B cell (primary cell): ENCODE results near the gene BLCAP. TPM values are rescaled to one million over a fixed set of nuclear protein-coding genes. Genes with fewer than 3 reads are reported as not detected.

ENCODE experiments used
- ATAC-seq: fragments of 200-7000 bp; cut with Tn5 transposase; one replicate; pipeline ENCODE4 v1.10.0; 2021; ENCODE audit warnings: low read depth, mild to moderate bottlenecking, moderate number of reproducible peaks, moderate library complexity
- CTCF ChIA-PET: fragments of 350-600 bp; sonication (Branson Sonifier 250); formaldehyde crosslinking; loops from one replicate; lab custom pipeline; 2021; ENCODE audit warnings: antibody characterized with exemption, inconsistent platforms; lab: Charles Lee
- POLR2A ChIA-PET: fragments of 350-600 bp; sonication (Branson Sonifier 250); formaldehyde crosslinking; loops from one replicate; lab custom pipeline; 2021; ENCODE audit warnings: antibody characterized with exemption; lab: Charles Lee
- DNase-seq: peaks from one replicate; pipeline ENCODE4 v3.0.0; 2013
- H2AFZ ChIP-seq: 2 replicates; pipeline ENCODE4 v1.6.1; 2012; ENCODE audit warnings: mild to moderate bottlenecking, low read depth, low read length; ENCODE audit not compliant: insufficient read depth, poor library complexity, severe bottlenecking
- H3K27ac ChIP-seq, 2 donors: 1 replicate in 1 of 2; 2 replicates in 1 of 2; pipeline ENCODE4 v1.5.1; 2012 to 2013; ENCODE audit warnings: low read length in 2 of 2, mild to moderate bottlenecking in 2 of 2, moderate library complexity in 1 of 2
- H3K27me3 ChIP-seq, 4 experiments: fragments of 200-600 bp in 1 of 4; sonication (generic) in 1 of 4; replicated peaks in 1 of 4; 1 replicate in 2 of 4; 2 replicates in 2 of 4; pipeline versions ENCODE4 v1.6.1 to v1.7.0; 2013 to 2016; ENCODE audit warnings: low read length in 3 of 4, mild to moderate bottlenecking in 2 of 4, mixed read lengths in 1 of 4, moderate library complexity in 1 of 4; ENCODE audit not compliant: insufficient read depth in 4 of 4, control insufficient read depth in 3 of 4; ENCODE audit errors: control extremely low read depth in 1 of 4
- H3K36me3 ChIP-seq, 2 experiments: replicated peaks in 1 of 2; 1 replicate in 1 of 2; 2 replicates in 1 of 2; pipeline versions ENCODE4 v1.6.1 to v1.7.1; 2013; ENCODE audit warnings: low read length in 1 of 2; ENCODE audit not compliant: insufficient read depth in 2 of 2, control insufficient read depth in 1 of 2; ENCODE audit errors: control extremely low read depth in 1 of 2, extremely low read depth in 1 of 2
- H3K4me1 ChIP-seq, 2 donors: fragments of 200-600 bp in 1 of 2; sonication (generic) in 1 of 2; 1 replicate in 1 of 2; 2 replicates in 1 of 2; pipeline versions ENCODE4 v1.5.1 to v1.6.1; 2013 to 2017; ENCODE audit warnings: low read length in 2 of 2; ENCODE audit not compliant: control insufficient read depth in 2 of 2, insufficient read depth in 2 of 2
- H3K4me2 ChIP-seq: replicated peaks from 2 replicates; pipeline ENCODE3; 2012; ENCODE audit warnings: mild to moderate bottlenecking, low read depth, low read length; ENCODE audit not compliant: poor library complexity, severe bottlenecking
- H3K4me3 ChIP-seq, 5 experiments: fragments of 200-600 bp in 1 of 5; sonication (generic) in 1 of 5; 1 replicate in 3 of 5; 2 replicates in 2 of 5; pipeline versions ENCODE4 v1.5.1 to v1.7.0; 2011 to 2016; ENCODE audit warnings: low read length in 4 of 5, mild to moderate bottlenecking in 4 of 5, low read depth in 2 of 5, control low read depth in 1 of 5, moderate library complexity in 1 of 5; ENCODE audit not compliant: insufficient read depth in 1 of 5; ENCODE audit errors: control extremely low read depth in 1 of 5, extremely low read depth in 1 of 5
- H3K79me2 ChIP-seq: fragments of 200-600 bp; sonication (generic); one replicate; pipeline ENCODE4 v1.6.0; 2016; ENCODE audit warnings: low read length; ENCODE audit not compliant: control insufficient read depth, insufficient read depth
- H3K9ac ChIP-seq: fragments of 200-600 bp; sonication (generic); 2 replicates; pipeline ENCODE4 v1.6.1; 2017; ENCODE audit warnings: mild to moderate bottlenecking, low read length, moderate library complexity
- H3K9me3 ChIP-seq, 3 donors: one replicate each; pipeline versions ENCODE4 v1.6.1 to v1.7.1; 2013; ENCODE audit warnings: low read length in 2 of 3; ENCODE audit not compliant: control insufficient read depth in 2 of 3, insufficient read depth in 1 of 3; ENCODE audit errors: control extremely low read depth in 1 of 3
- H4K20me1 ChIP-seq: 2 replicates; pipeline ENCODE4 v1.6.0; 2012; ENCODE audit warnings: mild to moderate bottlenecking, low read length; ENCODE audit not compliant: insufficient read depth, control insufficient read depth, poor library complexity, severe bottlenecking
- H3K27ac Mint-ChIP-seq: one replicate; pipeline ENCODE4 v1.8.0; 2021; ENCODE audit warnings: mixed read lengths
- H3K27me3 Mint-ChIP-seq: one replicate; pipeline ENCODE4 v1.8.0; 2021; ENCODE audit warnings: mixed read lengths
- H3K4me1 Mint-ChIP-seq: one replicate; pipeline ENCODE4 v1.8.0; 2021; ENCODE audit warnings: mixed read lengths
- H3K4me3 Mint-ChIP-seq: one replicate; pipeline ENCODE4 v1.8.0; 2021; ENCODE audit warnings: mixed read lengths
- H3K9me3 Mint-ChIP-seq: one replicate; pipeline ENCODE4 v1.8.0; 2022; ENCODE audit warnings: mixed read lengths; ENCODE audit not compliant: insufficient read depth
- CTCF ChIP-seq: fragments of 200-600 bp; IDR thresholded peaks from one replicate; pipeline ENCODE4 v1.8.0; 2022; ENCODE audit warnings: antibody characterized with exemption, mild to moderate bottlenecking
- EZH2 ChIP-seq: IDR thresholded peaks from 2 replicates; pipeline ENCODE4 v1.6.1; 2012; ENCODE audit warnings: borderline replicate concordance, low read depth, mild to moderate bottlenecking, moderate library complexity, low read length; ENCODE audit not compliant: insufficient read depth, poor library complexity, severe bottlenecking
- WGBS: methylation state at CpG from one replicate; pipeline ENCODE4 v1.1.5; 2013; ENCODE audit warnings: missing lambda C conversion rate; ENCODE audit not compliant: insufficient coverage; 5-methylcytosine and 5-hydroxymethylcytosine counted together
- intact Hi-C: fragments of 100-400 bp; cut with micrococcal nuclease; formaldehyde crosslinking; loops from one replicate; pipeline ENCODE4 v1.10.0; 2022
- polyA plus RNA-seq: library from polyadenylated mRNA; depleted of rRNA; stranded (reverse); fragments of >200 nt; gene quantifications from 2 replicates; pipeline ENCODE4 v1.2.3, GENCODE V29; 2012
- total RNA-seq, 2 donors: library from RNA; stranded (reverse); fragments of 120-200 nt in 1 of 2; gene quantifications; 1 replicate in 1 of 2; 2 replicates in 1 of 2; pipeline versions ENCODE4 v1.2.3 to v1.2.4, GENCODE V29; 2013 to 2022

Gene BLCAP
- total and polyA plus RNA-seq, 2 donors (not counting 1 experiment from before 2014, with no cell fraction given): 56.2 to 188 TPM

- no peaks in the 10 kb centered on the region for H3K9me3 Mint-ChIP-seq
- Histone ChIP-seq H3K9me3 (peaks cover 0 to 9% (median 0%) of the 10 kb centered on the region in 3 donors), H3K4me1 (peaks cover 16 to 20% of the 10 kb centered on the region in 2 donors), H3K79me2 (peaks cover 98% of the 10 kb centered on the region), H4K20me1 (peaks cover 98% of the 10 kb centered on the region), H3K27ac (no peak overlapping the region), H3K27me3 (no peaks in the 10 kb centered on the region), H3K36me3 (peaks cover 0 to 36% of the 10 kb centered on the region in 2 experiments), H3K4me3 (no peak overlapping the region), H3K4me2 (peak overlapping the region; percentile 69), H2AFZ (no peak overlapping the region), H3K9ac (no peak overlapping the region)
- intact Hi-C loops: loop anchor here (10.0 kb wide), 1 partner anchor 175 kb away; the partner anchor contains the start of gene CTNNBL1
- DNase-seq (peak; percentile 17), ATAC-seq (peak; percentile 43)
- POLR2A ChIA-PET: interaction anchor here (0.7 kb wide), 1 partner anchor 322 kb away, joined by 11 read pairs; no protein-coding TSS in a partner anchor
- no peak overlapping the region for H3K27ac Mint-ChIP-seq
- H3K4me1 Mint-ChIP-seq: peaks cover 48% of the 10 kb centered on the region
- H3K4me3 Mint-ChIP-seq: peak overlapping the region; percentile 64
- CTCF ChIA-PET: interaction anchor here (0.6 to 1.0 kb wide), 2 partner anchors 110 to 234 kb away, joined by 3 read pairs; no protein-coding TSS in a partner anchor
- H3K27me3 Mint-ChIP-seq: no peaks in the 10 kb centered on the region
- WGBS: 84% methylated on average over 37 of the region's 39 CpGs
- TF ChIP-seq EZH2: no peak
- no peak for TF ChIP-seq CTCF
These were observed 7.9 kb downstream of the BLCAP start for GRCh38 chr20:37519508-37520418.
